CD4-positive, alpha-beta T cell treated with Interleukin-6 for 4 hours (primary cell): ENCODE measurements around the gene PRRT4.

Source experiments
- DNase-seq: peaks from one replicate; pipeline ENCODE4 v3.0.0-alpha.2; 2020; ENCODE audit warnings: mixed read lengths

PRRT4 gene

DNA sequence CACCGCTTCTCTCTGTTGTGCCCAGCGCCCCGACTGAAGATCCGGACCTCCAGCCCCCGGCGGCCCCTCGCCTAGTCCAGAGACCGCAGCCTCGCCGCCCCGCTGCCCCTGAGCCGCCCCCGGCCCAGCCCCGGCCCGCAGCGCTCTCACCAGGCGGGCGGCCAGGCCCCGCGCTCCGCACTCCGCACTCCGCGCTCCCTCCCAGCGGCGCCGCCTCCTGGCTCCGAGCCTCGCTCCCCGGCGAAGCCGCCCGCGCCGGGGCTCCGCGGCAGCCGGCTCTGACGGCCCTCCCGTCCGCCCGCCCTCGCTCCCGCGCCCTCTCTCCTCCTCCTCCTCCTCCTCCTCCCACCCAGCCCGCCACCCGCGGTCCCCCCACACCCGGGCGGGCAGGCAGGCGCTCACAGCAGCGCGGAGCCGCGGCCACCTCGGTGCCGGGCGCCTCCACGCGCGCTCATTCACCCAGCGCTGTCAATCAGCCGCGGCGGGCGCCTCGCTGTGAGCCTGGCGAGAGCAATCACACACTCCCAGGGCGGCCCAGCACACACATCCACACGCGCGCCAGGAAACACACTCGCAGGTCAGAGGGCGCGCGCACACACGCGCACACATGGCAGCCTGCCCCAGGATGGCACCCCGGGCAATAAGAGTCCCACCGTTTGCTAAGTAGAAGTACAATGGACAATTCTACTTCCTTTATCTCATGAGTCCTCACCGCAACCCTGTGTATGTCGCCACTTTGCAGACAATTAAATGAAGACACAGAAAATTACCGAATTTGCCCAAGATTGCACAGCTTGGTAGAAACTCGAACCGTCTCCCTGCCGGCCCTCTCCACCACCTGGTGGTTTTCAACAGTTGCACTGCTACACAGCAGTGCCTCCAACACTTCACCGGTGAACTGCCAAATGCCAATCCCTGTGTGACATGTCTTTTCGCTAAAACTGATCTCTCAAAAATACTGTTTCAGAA lies at the start of gene PRRT4:
Gene PRRT4 (minus strand): TSS at position 280 of the 969 bp plus-strand sequence.
- DNase-seq = peak; percentile 68

DNA sequence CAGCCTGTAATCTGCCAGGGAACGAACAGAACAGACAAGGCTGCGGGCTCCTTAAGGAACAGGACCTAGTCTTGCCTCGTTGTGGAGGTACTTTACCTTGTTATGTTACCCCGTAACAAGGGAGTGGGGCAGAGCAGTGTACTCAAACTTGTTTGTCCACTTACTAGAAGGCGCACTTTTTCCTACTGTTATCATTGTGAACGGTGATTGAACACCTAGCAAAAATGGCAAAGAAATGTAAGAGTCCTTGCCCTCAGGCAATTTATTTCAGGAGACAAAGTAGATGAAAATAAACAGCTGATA lies 48.9 kb upstream of the PRRT4 start:
- DNase-seq = no peak

- DNase-seq = peak; percentile 91
Observed at GRCh38 chr7:128409596-128410450, 48.3 kb upstream of the PRRT4 start, which contains the start of gene IMPDH1. Gene IMPDH1, minus strand, starts transcription at chr7:128409982. Its CDS starts 81 bp downstream, at chr7:128409901.

GRCh38 chr7:128408709-128409595 lies 47.5 kb upstream of the PRRT4 start:
- no peak for DNase-seq

GRCh38 chr7:128407751-128408708 lies 46.5 kb upstream of the PRRT4 start:
- DNase-seq = no peak

GRCh38 chr7:128407233-128407589 lies 45.7 kb upstream of the PRRT4 start:
- DNase-seq = no peak

DNA sequence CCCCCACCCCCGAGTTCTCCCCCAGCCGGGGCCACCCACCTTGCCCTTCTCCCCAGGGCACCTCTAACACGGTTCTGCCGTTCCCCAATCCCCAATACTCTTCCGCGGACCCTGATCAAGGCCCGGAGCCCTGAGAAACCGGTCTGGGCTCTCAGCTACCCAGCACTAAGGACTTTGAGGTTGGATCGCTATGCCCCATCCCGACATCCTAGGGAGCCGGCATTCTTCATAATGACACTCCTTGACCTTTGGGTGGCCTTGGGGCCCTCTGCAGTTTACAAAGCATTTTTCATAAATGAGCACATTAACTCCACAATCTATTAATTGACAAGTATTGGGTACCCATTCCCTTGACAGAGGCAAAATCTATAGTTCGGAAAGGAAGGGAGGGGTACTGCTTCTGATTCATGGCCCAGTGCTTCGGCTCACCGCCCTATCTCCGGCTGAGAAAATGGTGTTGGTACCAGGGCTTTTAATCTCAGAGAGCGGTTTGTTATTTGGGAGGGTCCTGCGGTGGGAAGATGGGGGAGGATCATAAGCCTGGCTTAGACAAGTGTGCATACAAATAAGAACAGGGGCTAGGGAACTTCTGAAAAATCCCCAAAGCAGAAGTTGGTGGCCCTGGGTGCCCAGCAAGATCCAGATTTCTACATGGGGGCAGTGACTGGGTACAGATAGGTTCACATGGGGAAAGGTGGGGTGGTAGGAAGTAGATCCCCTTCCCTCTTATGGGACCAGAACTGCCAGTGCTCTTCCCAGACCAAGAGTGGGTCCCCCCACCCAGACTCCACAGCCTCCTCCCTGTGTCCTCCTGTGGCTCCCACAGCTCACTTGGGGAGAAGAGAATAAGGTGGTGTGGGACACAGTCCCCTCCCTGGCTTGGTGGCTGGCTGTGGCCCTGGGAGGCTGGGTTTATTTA lies 45.1 kb upstream of the PRRT4 start:
- DNase-seq = no peak

DNA sequence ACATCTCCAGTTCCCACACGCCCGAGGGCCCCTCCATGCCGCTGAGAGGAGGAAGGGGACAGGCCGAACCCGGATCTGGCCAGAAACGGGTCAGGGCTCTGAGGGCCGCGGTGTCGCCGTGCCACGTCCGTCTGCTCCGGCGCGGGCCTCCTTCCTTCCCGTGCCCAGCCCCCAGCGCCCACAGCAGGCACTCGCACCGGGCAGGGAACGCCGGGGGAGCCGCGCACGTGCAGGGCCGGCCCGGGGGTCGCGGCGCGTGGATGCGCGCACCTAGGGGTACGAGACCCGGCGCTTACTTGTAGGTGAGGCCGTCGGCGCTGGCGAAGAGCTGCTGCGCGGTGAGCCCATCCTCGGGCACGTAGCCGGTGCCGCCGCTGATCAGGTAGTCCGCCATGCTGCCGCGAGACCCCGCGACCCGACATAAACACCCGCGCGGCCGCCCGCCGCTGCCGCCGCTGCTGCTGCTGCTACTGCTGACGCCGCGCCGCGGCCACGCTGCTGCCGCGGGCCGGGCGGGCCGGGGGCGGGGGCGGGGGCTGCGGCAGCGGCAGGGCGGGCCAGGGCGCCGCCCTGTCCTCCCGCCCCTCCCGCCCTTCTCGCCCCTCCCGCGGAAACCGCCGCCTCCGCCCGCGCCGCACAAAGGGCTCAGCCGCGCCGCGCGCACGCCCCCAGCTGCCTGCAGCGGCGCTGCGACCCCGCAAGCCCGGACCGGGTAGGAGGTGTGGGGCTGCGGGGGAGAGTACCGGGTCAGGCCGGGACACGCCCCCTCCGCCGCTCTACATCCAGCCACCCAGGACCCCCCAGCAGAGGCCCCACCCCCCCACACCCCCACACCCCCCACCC lies 44.2 kb upstream of the PRRT4 start:
- peak; percentile 79 for DNase-seq

- peak; percentile 5 for DNase-seq
Observed at GRCh38 chr7:128404886-128405470, 43.5 kb upstream of the PRRT4 start.

GRCh38 chr7:128404143-128404681 lies 42.7 kb upstream of the PRRT4 start:
- no peak for DNase-seq

DNA sequence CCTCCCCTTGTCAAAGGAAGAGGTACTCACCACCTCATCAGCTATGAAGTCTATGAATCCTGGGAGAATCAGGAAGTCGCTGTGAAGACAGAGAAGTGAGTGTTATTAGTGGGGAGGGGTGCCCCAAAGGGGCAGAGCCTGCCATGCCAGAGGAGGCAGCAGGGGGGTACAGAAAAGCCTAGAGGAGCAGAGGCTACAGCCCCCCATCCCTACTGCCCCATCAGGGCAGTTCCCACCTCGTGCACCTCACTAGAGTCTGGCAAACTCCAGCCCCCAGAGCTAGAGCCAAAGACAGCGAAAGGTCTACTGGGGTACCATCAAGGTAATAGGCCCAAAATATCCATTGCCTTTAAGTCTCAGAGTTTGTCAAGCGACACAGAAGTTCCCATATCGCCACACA lies 42.2 kb upstream of the PRRT4 start:
- DNase-seq = no peak

GRCh38 chr7:128402356-128402755 lies 40.9 kb upstream of the PRRT4 start:
- no peak for DNase-seq

DNA sequence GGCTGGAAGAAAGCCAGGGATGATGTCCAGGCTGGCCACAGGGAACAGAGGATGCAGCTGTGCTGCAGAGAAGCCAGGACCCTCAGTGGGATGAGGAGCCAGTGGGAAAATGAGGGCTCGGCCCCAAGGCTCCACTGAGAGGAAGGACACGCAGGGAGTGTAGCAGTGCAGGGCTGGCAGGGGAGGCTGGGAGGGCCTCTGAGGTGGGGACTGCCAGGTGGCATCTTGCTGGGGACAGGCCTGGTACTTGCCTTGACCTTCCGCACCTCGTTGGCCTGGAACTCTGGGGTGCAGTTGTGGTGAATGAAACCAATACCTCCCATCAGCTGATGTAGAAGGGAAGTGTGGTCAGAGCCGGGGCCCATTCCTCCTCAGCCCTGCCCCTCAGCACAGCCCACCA lies 39.1 kb upstream of the PRRT4 start:
- no peak for DNase-seq

GRCh38 chr7:128399991-128400390 lies 38.5 kb upstream of the PRRT4 start:
- DNase-seq = no peak

DNA sequence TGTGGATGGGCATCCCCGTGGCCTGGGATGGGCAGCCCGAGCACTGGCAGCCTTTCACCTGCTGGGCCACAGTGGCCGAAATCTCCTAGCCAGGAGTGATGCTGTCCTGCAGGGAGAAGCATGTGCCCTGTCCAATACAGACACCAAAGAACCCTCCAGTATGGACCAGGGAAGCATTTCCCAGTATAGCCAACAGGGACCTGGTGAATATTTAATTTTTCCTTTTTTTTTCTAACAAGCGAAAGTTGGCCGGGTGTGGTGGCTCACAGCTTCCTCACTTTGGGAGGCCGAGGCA lies 37.3 kb upstream of the PRRT4 start:
- DNase-seq = no peak

DNA sequence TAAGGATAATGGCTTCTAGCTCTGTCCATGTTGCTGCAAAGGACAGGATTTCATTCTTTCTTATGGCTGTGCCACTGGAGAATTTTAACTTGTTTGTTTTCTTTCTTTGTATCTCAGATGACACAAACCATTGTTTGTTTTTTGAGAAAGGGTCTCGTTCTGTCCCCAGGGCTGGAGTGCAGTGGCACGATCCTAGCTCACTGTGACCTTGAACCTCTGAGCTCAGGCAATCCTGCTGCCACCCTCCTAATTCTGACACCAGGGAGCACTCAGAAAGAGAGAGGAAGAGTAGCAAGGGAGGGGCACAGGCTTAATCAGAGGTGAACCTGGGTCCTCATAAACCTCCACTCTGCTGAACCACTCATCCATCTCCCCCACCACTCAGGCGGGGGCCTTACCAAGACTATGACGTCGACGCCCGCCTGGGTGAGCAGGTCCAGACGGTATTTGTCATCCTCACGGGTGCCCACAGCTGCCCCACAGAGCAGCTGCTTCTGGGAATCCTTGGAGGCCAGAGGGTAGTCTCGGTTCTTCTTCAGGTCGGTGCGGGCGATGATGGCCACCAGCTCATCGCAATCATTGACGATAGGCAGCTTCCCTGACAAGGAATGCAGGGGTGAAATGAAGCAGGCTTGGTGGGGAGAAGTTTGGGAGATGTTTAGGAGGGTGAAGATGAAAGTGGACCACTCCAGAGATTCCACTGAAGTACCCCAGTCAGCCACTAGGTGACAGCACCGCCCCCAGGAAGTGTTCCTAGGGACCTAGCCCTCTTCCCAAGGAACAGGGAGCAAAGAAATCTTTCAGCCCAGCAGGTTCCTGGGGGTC lies 36.7 kb upstream of the PRRT4 start:
- DNase-seq = peak; percentile 60

DNA sequence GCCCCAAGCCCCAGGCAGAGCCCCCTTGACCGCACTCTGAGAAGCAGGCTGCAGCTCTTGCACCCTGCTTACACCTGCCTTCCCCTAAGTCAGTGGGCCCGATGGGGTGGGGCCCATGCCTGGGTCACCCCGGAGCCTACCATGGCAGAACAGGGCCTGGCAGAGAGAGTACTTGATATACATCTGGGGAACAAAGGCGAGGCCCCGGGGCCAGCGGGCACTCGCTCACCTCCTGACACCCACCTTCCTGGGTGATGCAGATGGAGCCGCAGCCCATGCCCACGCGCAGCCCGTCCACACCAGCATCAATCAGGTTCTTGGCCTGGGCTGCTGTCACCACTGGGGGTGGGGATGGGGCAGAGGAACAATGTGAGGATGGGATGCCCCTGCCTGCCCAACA lies 34.9 kb upstream of the PRRT4 start:
- no peak for DNase-seq

DNA sequence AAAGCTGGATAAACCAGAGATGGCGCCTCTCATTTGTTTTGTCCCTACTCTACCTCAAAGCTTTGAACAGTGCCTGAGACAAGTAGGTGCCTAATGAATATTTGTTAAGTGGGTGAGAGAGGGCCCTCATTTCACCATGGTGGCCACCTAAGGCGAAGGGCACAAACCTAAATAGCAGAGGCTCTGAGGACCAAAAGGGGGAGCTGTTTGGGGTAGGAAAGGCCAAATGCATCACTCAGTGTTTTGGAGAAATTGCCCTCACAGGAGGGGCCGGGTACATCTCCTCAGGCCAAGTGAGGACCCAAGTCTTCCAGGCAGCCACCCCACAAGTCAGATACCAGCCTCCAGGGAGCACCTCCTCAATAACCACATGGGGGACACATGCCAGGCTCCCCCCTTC lies 34.3 kb upstream of the PRRT4 start:
- no peak for DNase-seq
